WTC11 (cell line): ENCODE results near the gene CCDC51. TPM values are rescaled to one million over a fixed set of nuclear protein-coding genes. Genes with fewer than 3 reads are reported as not detected.

ENCODE experiments used
- ATAC-seq: fragments of 200-7000 bp; cut with Tn5 transposase; 2 replicates; pipeline ENCODE4 v1.10.0; 2021; ENCODE audit warnings: mild to moderate bottlenecking, moderate library complexity
- CTCF ChIA-PET: fragments of 300-600 bp; sonication (Branson Sonifier 250); formaldehyde crosslinking; loops from one replicate; lab custom pipeline; 2021; ENCODE audit warnings: antibody characterized with exemption; lab: Charles Lee
- POLR2A ChIA-PET: fragments of 350-600 bp; sonication (Branson Sonifier 250); formaldehyde crosslinking; loops from one replicate; lab custom pipeline; 2021; ENCODE audit warnings: antibody characterized with exemption; lab: Charles Lee
- DNase-seq: peaks from one replicate; pipeline ENCODE4 v3.0.0; 2021; ENCODE audit warnings: low spot score
- H3K27ac Mint-ChIP-seq: 2 replicates; pipeline ENCODE4 v1.8.0; 2021; ENCODE audit warnings: mixed read lengths
- H3K27me3 Mint-ChIP-seq: 2 replicates; pipeline ENCODE4 v1.8.0; 2021; ENCODE audit warnings: low read depth, mild to moderate bottlenecking, moderate library complexity, mixed read lengths
- H3K36me3 Mint-ChIP-seq: 2 replicates; pipeline ENCODE4 v1.8.0; 2021; ENCODE audit warnings: mixed read lengths
- H3K4me1 Mint-ChIP-seq: 2 replicates; pipeline ENCODE4 v1.8.0; 2022; ENCODE audit warnings: mixed read lengths
- H3K4me3 Mint-ChIP-seq: 2 replicates; pipeline ENCODE4 v1.8.0; 2021; ENCODE audit warnings: mild to moderate bottlenecking, moderate library complexity, mixed read lengths
- H3K9me3 Mint-ChIP-seq: 2 replicates; pipeline ENCODE4 v1.8.0; 2021; ENCODE audit warnings: mixed read lengths
- ATF2 ChIP-seq: sonication (generic); formaldehyde crosslinking; IDR thresholded peaks from 2 replicates; pipeline ENCODE4 v1.8.1; 2022; ENCODE audit warnings: low read depth, missing genetic modification reagents, borderline replicate concordance
- ATF3 ChIP-seq: sonication (generic); formaldehyde crosslinking; conservative IDR thresholded peaks from 2 replicates; pipeline ENCODE4 v1.8.1; 2022; ENCODE audit warnings: mild to moderate bottlenecking, missing genetic modification reagents
- CDX4 ChIP-seq: fragments of 250-450 bp; sonication (Bioruptor Pico); IDR thresholded peaks from 2 replicates; pipeline ENCODE4 v1.9.0; 2021; ENCODE audit warnings: moderate library complexity, mild to moderate bottlenecking, inconsistent platforms, borderline replicate concordance
- E2F4 ChIP-seq: sonication (generic); formaldehyde crosslinking; IDR thresholded peaks from 2 replicates; pipeline ENCODE4 v1.8.1; 2022; ENCODE audit warnings: low read depth, mild to moderate bottlenecking, moderate library complexity, missing genetic modification reagents, borderline replicate concordance
- E2F5 ChIP-seq: sonication (generic); formaldehyde crosslinking; IDR thresholded peaks from 2 replicates; pipeline ENCODE4 v1.8.1; 2022; ENCODE audit warnings: mild to moderate bottlenecking, moderate library complexity, missing genetic modification reagents
- FOXK1 ChIP-seq: sonication (generic); formaldehyde crosslinking; IDR thresholded peaks from 2 replicates; pipeline ENCODE4 v1.8.0; 2022; ENCODE audit warnings: mild to moderate bottlenecking, moderate library complexity, missing genetic modification reagents
- GRHL2 ChIP-seq: fragments of 250-450 bp; sonication (Bioruptor Pico); IDR thresholded peaks from 2 replicates; pipeline ENCODE4 v1.8.0; 2022; ENCODE audit warnings: mild to moderate bottlenecking, moderate library complexity; ENCODE audit not compliant: insufficient replicate concordance, severe bottlenecking
- KAT7 ChIP-seq: sonication (generic); formaldehyde crosslinking; IDR thresholded peaks from 2 replicates; pipeline ENCODE4 v1.8.1; 2023; ENCODE audit warnings: missing genetic modification reagents, mild to moderate bottlenecking, borderline replicate concordance
- NFE2L1 ChIP-seq: sonication (generic); formaldehyde crosslinking; IDR thresholded peaks from 2 replicates; pipeline ENCODE4 v1.8.1; 2023; ENCODE audit warnings: missing genetic modification reagents
- NFYB ChIP-seq: sonication (generic); formaldehyde crosslinking; conservative IDR thresholded peaks from 2 replicates; pipeline ENCODE4 v1.8.0; 2022; ENCODE audit warnings: low read depth, missing genetic modification reagents
- NR3C1 ChIP-seq: sonication (generic); formaldehyde crosslinking; conservative IDR thresholded peaks from 2 replicates; pipeline ENCODE4 v1.8.1; 2023; ENCODE audit warnings: low read depth, mild to moderate bottlenecking, missing genetic modification reagents
- SOX15 ChIP-seq: fragments of 250-450 bp; sonication (Bioruptor Pico); IDR thresholded peaks from 2 replicates; pipeline ENCODE4 v1.9.0; 2021; ENCODE audit warnings: mild to moderate bottlenecking
- TEAD4 ChIP-seq: sonication (generic); formaldehyde crosslinking; IDR thresholded peaks from 2 replicates; pipeline ENCODE4 v1.8.0; 2022; ENCODE audit warnings: mild to moderate bottlenecking, missing genetic modification reagents
- ZNF232 ChIP-seq: sonication (generic); formaldehyde crosslinking; IDR thresholded peaks from 2 replicates; pipeline ENCODE4 v1.8.0; 2022; ENCODE audit warnings: mild to moderate bottlenecking, missing genetic modification reagents
- ZNF263 ChIP-seq: sonication (generic); formaldehyde crosslinking; IDR thresholded peaks from 2 replicates; pipeline ENCODE4 v1.8.1; 2022; ENCODE audit warnings: low read depth, mild to moderate bottlenecking, moderate library complexity, missing genetic modification reagents
- ZNF416 ChIP-seq: fragments of 250-450 bp; sonication (Bioruptor Pico); IDR thresholded peaks from 2 replicates; pipeline ENCODE4 v1.9.0; 2021; ENCODE audit warnings: mild to moderate bottlenecking, inconsistent platforms
- ZNF512 ChIP-seq: sonication (generic); formaldehyde crosslinking; IDR thresholded peaks from 2 replicates; pipeline ENCODE4 v1.8.1; 2022; ENCODE audit warnings: missing genetic modification reagents, borderline replicate concordance
- ZNF671 ChIP-seq: fragments of 250-450 bp; sonication (Bioruptor Pico); IDR thresholded peaks from 2 replicates; pipeline ENCODE4 v1.8.0; 2021; ENCODE audit warnings: mild to moderate bottlenecking
- ZSCAN18 ChIP-seq: fragments of 250-450 bp; sonication (Bioruptor Pico); IDR thresholded peaks from 2 replicates; pipeline ENCODE4 v2.1.2; 2022; ENCODE audit warnings: mild to moderate bottlenecking, moderate library complexity
- total RNA-seq: library from RNA; stranded (reverse); gene quantifications from 3 replicates; pipeline ENCODE4 v1.2.3, GENCODE V29; 2021

Gene CCDC51
- total RNA-seq, 1 experiment from 2014 or later: 25.1 TPM

GRCh38 chr3:48410205-48411040 is 29.5 kb downstream of the CCDC51 start:
- Mint-ChIP-seq H3K36me3 (peaks cover 79% of the 10 kb centered on the region), H3K27ac (no peak overlapping the region), H3K4me3 (no peak overlapping the region), H3K27me3 (no peaks in the 10 kb centered on the region), H3K4me1 (no peaks in the 10 kb centered on the region), H3K9me3 (no peaks in the 10 kb centered on the region)
- TF ChIP-seq ZNF512: no peak
- TF ChIP-seq KAT7: no peak
- no peak for TF ChIP-seq ZNF671 (CRISPR knock-in tag)
- TF ChIP-seq CDX4: no peak
- no peak for TF ChIP-seq E2F5 (CRISPR knock-in tag)
- TF ChIP-seq TEAD4: no peak
- TF ChIP-seq SOX15: no peak
- TF ChIP-seq ATF2 (CRISPR knock-in tag): no peak
- no peak for TF ChIP-seq NR3C1 (CRISPR knock-in tag)
- TF ChIP-seq ATF3 (CRISPR knock-in tag): no peak
- TF ChIP-seq ZNF232 (CRISPR knock-in tag): no peak
- TF ChIP-seq ZSCAN18: no peak
- no peak for TF ChIP-seq E2F4
- POLR2A ChIA-PET: no interaction called here
- DNase-seq (peak; percentile 4), ATAC-seq (no peak)
- CTCF ChIA-PET: interaction anchor here (1.0 to 18.3 kb wide), 2 partner anchors 12 to 26 kb away, joined by 3 to 218 read pairs; no protein-coding TSS in a partner anchor

- Mint-ChIP-seq H3K36me3 (peaks cover 76% of the 10 kb centered on the region), H3K27me3 (no peaks in the 10 kb centered on the region), H3K9me3 (no peaks in the 10 kb centered on the region), H3K27ac (no peak overlapping the region), H3K4me1 (no peaks in the 10 kb centered on the region), H3K4me3 (no peak overlapping the region)
- TF ChIP-seq NFE2L1: no peak
- no peak for TF ChIP-seq FOXK1 (CRISPR knock-in tag)
- no peak for TF ChIP-seq NFYB (CRISPR knock-in tag)
- TF ChIP-seq ZNF416 (CRISPR knock-in tag): no peak
- no peak for TF ChIP-seq ZNF263 (CRISPR knock-in tag)
- no peak for TF ChIP-seq GRHL2 (CRISPR knock-in tag)
- ChIA-PET POLR2A (no interaction called here), CTCF (interaction anchor here (1.0 to 3.9 kb wide), 5 partner anchors 8 to 30 kb away, joined by 3 to 49 read pairs (median 9); partner anchors contain the start of genes CCDC51, PLXNB1 and TMA7)
- DNase-seq (peak; percentile 10), ATAC-seq (no peak)
These were observed 30.4 kb downstream of the CCDC51 start for GRCh38 chr3:48409291-48410201.
